ENCODE measurements around the gene PAQR6. TPM values are rescaled to one million over a fixed set of nuclear protein-coding genes. Genes with fewer than 3 reads are reported as not detected.

The PAQR6 gene
- total and polyA plus RNA-seq, 4 donors, result 0.22 to 0.85 (median 0.49) TPM

- no peak for DNase-seq (ENCODE audit: low spot score)
- no peak for TF ChIP-seq ZBTB33 (IDR thresholded peaks at IDR 0.05)
- TF ChIP-seq REST (IDR thresholded peaks at IDR 0.05), result no peak
- no peak for TF ChIP-seq SP1 (IDR thresholded peaks at IDR 0.05)
- TF ChIP-seq NR2F2 (IDR thresholded peaks at IDR 0.05), result no peak
- TF ChIP-seq FOXA1 (IDR thresholded peaks at IDR 0.05), result no peak
- no peak for TF ChIP-seq CTCF (IDR thresholded peaks at IDR 0.05; ENCODE audit: low read depth, low read length, missing input control)
- Histone ChIP-seq H3K9ac (ENCODE audit: low read depth in 1 of 2, low read length in 2 of 2) (peak overlapping the region; percentile 78 to 80), H3K27ac (ENCODE audit: low read depth in 1 of 2, low read length in 2 of 2) (peak overlapping the region in 1 of 2 donors; percentile 95), H3K36me3 (ENCODE audit: control insufficient read depth in 4 of 4, insufficient read depth in 3 of 4, low read depth in 1 of 4, low read length in 3 of 4) (peaks cover 2 to 10% (median 6%) of the 10 kb centered on the region in 4 donors), H3K9me3 (ENCODE audit: control insufficient read depth in 4 of 4, low read length in 3 of 4) (no peaks in the 10 kb centered on the region), H3K4me1 (ENCODE audit: control insufficient read depth in 4 of 4, insufficient read depth in 4 of 4, low read length in 3 of 4) (peaks cover 4 to 44% (median 27%) of the 10 kb centered on the region in 4 donors), H3K27me3 (ENCODE audit: control insufficient read depth in 4 of 4, insufficient read depth in 4 of 4, low read length in 3 of 4) (no peaks in the 10 kb centered on the region), H3K4me3 (ENCODE audit: low read depth in 1 of 3, low read length in 3 of 3) (peak overlapping the region; percentile 82 to 97 (median 96))
- 91% methylated on average over 1 of the region's 1 CpG for WGBS
Observed at GRCh38 chr1:156283521-156283920, 35.7 kb upstream of the PAQR6 start.

GRCh38 chr1:156282479-156283222, 34.8 kb upstream of the PAQR6 start, which contains the start of gene SMG5:
SMG5 (minus strand) TSS chr1:156282825; CDS start chr1:156282680, 145 bp downstream.
- Histone ChIP-seq H3K27ac (ENCODE audit: low read depth in 1 of 2, low read length in 2 of 2) (peak within 1 kb of the TSS; percentile 95 to 98), H3K36me3 (ENCODE audit: control insufficient read depth in 4 of 4, insufficient read depth in 3 of 4, low read depth in 1 of 4, low read length in 3 of 4) (peaks cover 4 to 15% (median 11%) of the 10 kb centered on the region in 4 donors), H3K4me3 (ENCODE audit: low read depth in 1 of 3, low read length in 3 of 3) (peak within 1 kb of the TSS; percentile 82 to 99 (median 96)), H3K9ac (ENCODE audit: low read depth in 1 of 2, low read length in 2 of 2) (peak within 1 kb of the TSS; percentile 80 to 98), H3K4me1 (ENCODE audit: control insufficient read depth in 4 of 4, insufficient read depth in 4 of 4, low read length in 3 of 4) (peaks cover 7 to 52% (median 34%) of the 10 kb centered on the region in 4 donors), H3K9me3 (ENCODE audit: control insufficient read depth in 4 of 4, low read length in 3 of 4) (no peaks in the 10 kb centered on the region), H3K27me3 (ENCODE audit: control insufficient read depth in 4 of 4, insufficient read depth in 4 of 4, low read length in 3 of 4) (no peaks in the 10 kb centered on the region)
- peak; percentile 90 for DNase-seq (ENCODE audit: low spot score)
- under 1% methylated on average over 50 of the region's 50 CpGs for WGBS
- TF ChIP-seq FOXA1 (IDR thresholded peaks at IDR 0.05) (peak; percentile 65), HNF4A (conservative IDR thresholded peaks at IDR 0.05) (peak; percentile 60 to 75), SP1 (IDR thresholded peaks at IDR 0.05) (peak; percentile 81), GABPA (IDR thresholded peaks at IDR 0.05 in 1 of 2, conservative IDR thresholded peaks at IDR 0.05 in 1 of 2) (peak; percentile 70 to 91), YY1 (IDR thresholded peaks at IDR 0.05) (peak; percentile 99), RAD21 (IDR thresholded peaks at IDR 0.05) (peak; percentile 20 to 36), FOXA2 (IDR thresholded peaks at IDR 0.05) (no peak), NR2F2 (IDR thresholded peaks at IDR 0.05) (no peak), ATF3 (IDR thresholded peaks at IDR 0.05) (peak; percentile 47), ZBTB33 (IDR thresholded peaks at IDR 0.05) (peak; percentile 99), EGR1 (IDR thresholded peaks at IDR 0.05; ENCODE audit: low read depth in 2 of 2) (peak in 1 of 2 donors; percentile 31), JUND (IDR thresholded peaks at IDR 0.05) (peak; percentile 30 to 70), HNF4G (IDR thresholded peaks at IDR 0.05) (peak; percentile 32), RXRA (IDR thresholded peaks at IDR 0.05) (peak; percentile 58 to 74), CTCF (IDR thresholded peaks at IDR 0.05; ENCODE audit: low read depth, low read length, missing input control) (no peak), TAF1 (conservative IDR thresholded peaks at IDR 0.05) (peak; percentile 36)

All from liver (tissue), 9 donors.